IMR-90 (cell line): ENCODE measurements around the gene RASSF4.

ENCODE experiments used
- BHLHE40 ChIP-seq: fragments of 150-350 bp; IDR thresholded peaks from 2 replicates; pipeline ENCODE4 v1.6.1; 2016; ENCODE audit warnings: mild to moderate bottlenecking, low read depth, low read length
- CEBPB ChIP-seq: IDR thresholded peaks from 2 replicates; pipeline ENCODE4 v1.6.1; 2012; ENCODE audit warnings: low read depth, low read length, improper control_type of control experiment
- FOS ChIP-seq: fragments of 150-350 bp; IDR thresholded peaks from 2 replicates; pipeline ENCODE4 v1.6.1; 2016; ENCODE audit warnings: low read depth, low read length
- MAZ ChIP-seq: IDR thresholded peaks from 2 replicates; pipeline ENCODE4 v1.6.1; 2012; ENCODE audit warnings: low read depth, mild to moderate bottlenecking, low read length, improper control_type of control experiment, moderate library complexity, borderline replicate concordance
- MXI1 ChIP-seq: IDR thresholded peaks from 2 replicates; pipeline ENCODE4 v1.6.1; 2012; ENCODE audit warnings: low read depth, mild to moderate bottlenecking, low read length, moderate library complexity, borderline replicate concordance
- POLR2A ChIP-seq: IDR thresholded peaks from 2 replicates; pipeline ENCODE4 v1.6.1; 2012; ENCODE audit warnings: mild to moderate bottlenecking, low read depth, low read length
- RAD21 ChIP-seq: IDR thresholded peaks from 2 replicates; pipeline ENCODE4 v1.6.1; 2012; ENCODE audit warnings: low read length, improper control_type of control experiment
- RCOR1 ChIP-seq: IDR thresholded peaks from 2 replicates; pipeline ENCODE4 v1.6.1; 2012; ENCODE audit warnings: mild to moderate bottlenecking, low read length, improper control_type of control experiment; ENCODE audit not compliant: insufficient replicate concordance
- RFX5 ChIP-seq: IDR thresholded peaks from 2 replicates; pipeline ENCODE4 v1.8.0; 2012; ENCODE audit warnings: low read depth, mild to moderate bottlenecking, low read length, moderate library complexity
- SMC3 ChIP-seq: fragments of 150-350 bp; IDR thresholded peaks from 2 replicates; pipeline ENCODE4 v1.6.1; 2016; ENCODE audit warnings: low read depth, mild to moderate bottlenecking, antibody characterized with exemption, low read length, moderate library complexity
- TF ChIP-seq, protein P1 (sequence below): conservative IDR thresholded peaks from 2 replicates; pipeline ENCODE4 v1.5.1; 2012; ENCODE audit warnings: mild to moderate bottlenecking, low read depth, low read length, improper control_type of control experiment
- TF ChIP-seq, protein P2 (sequence below): fragments of 150-350 bp; IDR thresholded peaks from 2 replicates; pipeline ENCODE4 v1.6.1; 2017; ENCODE audit warnings: mild to moderate bottlenecking, antibody characterized with exemption, low read length, low read depth
- TF ChIP-seq, protein P3 (sequence below): fragments of 150-350 bp; IDR thresholded peaks from 2 replicates; pipeline ENCODE4 v1.6.1; 2016; ENCODE audit warnings: low read depth, mild to moderate bottlenecking, low read length, moderate library complexity, borderline replicate concordance

DNA sequence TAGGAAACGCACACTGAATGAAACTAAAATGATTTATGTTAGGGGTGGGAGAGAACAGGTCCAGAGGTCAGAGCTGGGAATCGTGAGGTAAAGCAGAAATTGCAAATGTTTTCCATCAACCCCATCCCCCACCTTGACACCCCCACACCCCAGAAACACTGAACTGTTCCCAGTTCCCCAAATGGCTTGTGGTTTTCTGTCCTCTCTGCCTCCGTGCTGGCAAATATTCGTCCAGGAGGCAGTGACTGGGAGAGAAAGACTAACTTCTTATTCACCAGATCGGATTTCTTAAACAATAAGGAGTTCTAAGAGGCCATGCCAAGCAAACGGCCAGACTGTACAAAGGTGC is 730 bp upstream of the RASSF4 start:
- TF ChIP-seq, protein P1, sequence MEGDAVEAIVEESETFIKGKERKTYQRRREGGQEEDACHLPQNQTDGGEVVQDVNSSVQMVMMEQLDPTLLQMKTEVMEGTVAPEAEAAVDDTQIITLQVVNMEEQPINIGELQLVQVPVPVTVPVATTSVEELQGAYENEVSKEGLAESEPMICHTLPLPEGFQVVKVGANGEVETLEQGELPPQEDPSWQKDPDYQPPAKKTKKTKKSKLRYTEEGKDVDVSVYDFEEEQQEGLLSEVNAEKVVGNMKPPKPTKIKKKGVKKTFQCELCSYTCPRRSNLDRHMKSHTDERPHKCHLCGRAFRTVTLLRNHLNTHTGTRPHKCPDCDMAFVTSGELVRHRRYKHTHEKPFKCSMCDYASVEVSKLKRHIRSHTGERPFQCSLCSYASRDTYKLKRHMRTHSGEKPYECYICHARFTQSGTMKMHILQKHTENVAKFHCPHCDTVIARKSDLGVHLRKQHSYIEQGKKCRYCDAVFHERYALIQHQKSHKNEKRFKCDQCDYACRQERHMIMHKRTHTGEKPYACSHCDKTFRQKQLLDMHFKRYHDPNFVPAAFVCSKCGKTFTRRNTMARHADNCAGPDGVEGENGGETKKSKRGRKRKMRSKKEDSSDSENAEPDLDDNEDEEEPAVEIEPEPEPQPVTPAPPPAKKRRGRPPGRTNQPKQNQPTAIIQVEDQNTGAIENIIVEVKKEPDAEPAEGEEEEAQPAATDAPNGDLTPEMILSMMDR: no peak
- TF ChIP-seq BHLHE40 (no peak), MAZ (no peak), POLR2A (no peak), RCOR1 (no peak), SMC3 (no peak), RFX5 (no peak), RAD21 (no peak), MXI1 (no peak), CEBPB (no peak), FOS (no peak)
- TF ChIP-seq, protein P2, sequence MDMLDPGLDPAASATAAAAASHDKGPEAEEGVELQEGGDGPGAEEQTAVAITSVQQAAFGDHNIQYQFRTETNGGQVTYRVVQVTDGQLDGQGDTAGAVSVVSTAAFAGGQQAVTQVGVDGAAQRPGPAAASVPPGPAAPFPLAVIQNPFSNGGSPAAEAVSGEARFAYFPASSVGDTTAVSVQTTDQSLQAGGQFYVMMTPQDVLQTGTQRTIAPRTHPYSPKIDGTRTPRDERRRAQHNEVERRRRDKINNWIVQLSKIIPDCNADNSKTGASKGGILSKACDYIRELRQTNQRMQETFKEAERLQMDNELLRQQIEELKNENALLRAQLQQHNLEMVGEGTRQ: no peak
- TF ChIP-seq, protein P3, sequence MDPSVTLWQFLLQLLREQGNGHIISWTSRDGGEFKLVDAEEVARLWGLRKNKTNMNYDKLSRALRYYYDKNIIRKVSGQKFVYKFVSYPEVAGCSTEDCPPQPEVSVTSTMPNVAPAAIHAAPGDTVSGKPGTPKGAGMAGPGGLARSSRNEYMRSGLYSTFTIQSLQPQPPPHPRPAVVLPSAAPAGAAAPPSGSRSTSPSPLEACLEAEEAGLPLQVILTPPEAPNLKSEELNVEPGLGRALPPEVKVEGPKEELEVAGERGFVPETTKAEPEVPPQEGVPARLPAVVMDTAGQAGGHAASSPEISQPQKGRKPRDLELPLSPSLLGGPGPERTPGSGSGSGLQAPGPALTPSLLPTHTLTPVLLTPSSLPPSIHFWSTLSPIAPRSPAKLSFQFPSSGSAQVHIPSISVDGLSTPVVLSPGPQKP: no peak
